GM18499 (cell line): ENCODE measurements around the gene ANO5.

ENCODE experiments used
- ATAC-seq: cut with Tn5 transposase; IDR thresholded peaks from one replicate; pipeline ENCODE4 v1.9.1; 2021; ENCODE audit warnings: moderate number of reproducible peaks; ENCODE audit not compliant: insufficient read depth, unreplicated experiment

The ANO5 gene

DNA sequence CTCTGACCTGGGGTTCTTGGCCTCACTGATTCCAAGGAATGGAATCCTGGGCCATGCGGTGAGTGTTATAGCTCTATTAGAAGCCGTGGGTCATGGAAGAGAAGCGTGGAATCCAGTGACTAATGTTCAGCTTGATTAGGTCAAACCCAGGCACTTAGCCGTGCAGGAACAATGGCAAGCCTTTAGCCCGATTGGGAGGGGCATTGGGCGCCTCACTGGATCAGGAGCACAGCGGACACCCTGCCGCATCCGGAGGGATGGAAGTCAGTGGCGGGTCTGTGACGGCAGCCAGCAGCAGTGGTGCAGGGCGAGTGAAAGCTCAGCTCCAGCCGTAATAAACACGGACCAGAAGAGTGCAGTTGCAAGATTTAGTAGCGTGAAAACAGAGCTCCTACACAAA lies 124.8 kb downstream of the ANO5 start:
- no peak for ATAC-seq

DNA sequence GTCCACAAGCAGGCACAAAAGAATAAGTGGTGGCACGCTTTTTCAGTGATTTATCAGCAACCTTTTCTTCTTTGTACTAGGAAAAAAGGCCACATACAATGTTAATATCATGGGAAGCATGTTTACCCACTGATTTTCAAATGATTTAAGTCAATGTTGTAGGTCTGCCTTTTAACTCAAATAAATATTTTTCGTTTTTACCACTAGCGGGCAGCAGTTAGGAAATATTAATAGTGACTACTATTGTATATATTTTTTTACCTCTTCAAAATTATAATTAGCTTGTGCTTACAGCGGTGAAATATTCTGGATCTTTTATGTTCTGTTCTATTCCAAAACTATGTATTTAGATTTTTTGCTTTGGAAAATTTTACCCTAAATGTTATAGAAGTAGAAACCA lies 138.9 kb downstream of the ANO5 start:
- no peak for ATAC-seq
